ENCODE measurements around the gene LEPROT. TPM values are rescaled to one million over a fixed set of nuclear protein-coding genes. Genes with fewer than 3 reads are reported as not detected.

LEPROT gene
- total and polyA plus RNA-seq, 2 of the 8 experiments (the other 6 are each of a cell fraction or from before 2014, with no cell fraction given) = 25.7 to 27.2 TPM

DNA sequence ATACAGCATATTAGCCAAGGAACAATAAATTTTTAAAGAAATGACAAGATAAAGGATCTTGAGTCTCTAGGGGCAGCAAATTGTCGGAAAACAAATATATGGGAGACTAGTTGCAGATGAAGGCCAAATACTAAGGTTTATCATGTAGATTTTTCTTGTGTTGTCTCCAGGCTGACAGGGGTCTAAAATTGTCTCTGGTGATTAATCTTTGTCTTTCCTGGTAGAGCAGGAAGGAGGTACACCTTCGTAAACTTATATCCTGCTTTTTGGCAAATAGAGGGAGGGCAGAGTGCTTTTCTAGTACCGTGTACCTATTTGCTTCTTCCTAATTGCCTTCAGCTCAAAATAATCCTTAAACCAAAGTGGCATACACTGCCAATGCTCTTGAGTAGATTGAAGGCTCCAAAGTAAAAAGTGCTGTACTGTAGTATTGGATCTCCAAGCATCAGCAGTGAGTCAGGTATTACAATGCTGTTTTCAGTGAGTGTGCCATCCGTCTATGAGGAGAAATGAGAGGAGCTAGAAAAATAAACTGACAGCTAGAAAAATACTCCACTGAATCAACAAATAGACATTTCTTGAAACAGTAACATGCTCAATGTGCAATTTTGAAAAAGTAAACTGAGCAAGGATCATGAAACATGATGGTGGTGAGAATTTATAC, 1.8 kb upstream of the LEPROT start:
- POLR2A ChIA-PET (ENCODE audit: partially characterized antibody) = interaction anchor here (0.7 to 1.5 kb wide), 3 partner anchors 20 to 109 kb away, joined by 3 to 5 read pairs (median 3); partner anchors contain the start of gene DNAJC6
- no peak for TF ChIP-seq RXRA (IDR thresholded peaks at IDR 0.05; ENCODE audit: insufficient read depth, low read depth, low read length)
- TF ChIP-seq RFX5 (IDR thresholded peaks at IDR 0.05; ENCODE audit: borderline replicate concordance, low read depth, low read length) = no peak
- TF ChIP-seq ZNF274 (IDR thresholded peaks at IDR 0.05; ENCODE audit: borderline replicate concordance, extremely low read depth, low read length) = no peak
- TF ChIP-seq TBP (IDR thresholded peaks at IDR 0.05; ENCODE audit: low read depth, low read length) = no peak
- TF ChIP-seq SP2 (IDR thresholded peaks at IDR 0.05; ENCODE audit: low read length) = no peak
- no peak for TF ChIP-seq CEBPB (IDR thresholded peaks at IDR 0.05; ENCODE audit: low read depth, low read length)
- no peak for TF ChIP-seq RAD21 (IDR thresholded peaks at IDR 0.05 in 1 of 2, conservative IDR thresholded peaks at IDR 0.05 in 1 of 2; ENCODE audit: low read depth in 2 of 2, low read length in 2 of 2)
- TF ChIP-seq HDAC2 (IDR thresholded peaks at IDR 0.05; ENCODE audit: borderline replicate concordance in 1 of 2, low read depth in 2 of 2, low read length in 2 of 2) = no peak
- TF ChIP-seq SUZ12 (IDR thresholded peaks at IDR 0.05; ENCODE audit: low read length) = no peak
- no peak for TF ChIP-seq EGR1 (IDR thresholded peaks at IDR 0.05; ENCODE audit: borderline replicate concordance, low read depth, low read length)
- TF ChIP-seq NRF1 (IDR thresholded peaks at IDR 0.05; ENCODE audit: low read depth, low read length) = no peak
- TF ChIP-seq POLR2AphosphoS5 (IDR thresholded peaks at IDR 0.05; ENCODE audit: low read depth, low read length) = no peak

More for the DNA sequence above, 1.8 kb upstream of the LEPROT start:
- no peaks in the 10 kb centered on the region for H3K9me3 ChIP-seq (ENCODE audit: insufficient read depth in 2 of 2, low read depth in 1 of 2, low read length in 1 of 2)
- peaks cover 0 to 24% of the 10 kb centered on the region in 2 experiments; a peak in 2 of 4 replicates for H3K79me2 ChIP-seq (ENCODE audit: control insufficient read depth in 1 of 2, insufficient read depth in 2 of 2, low read length in 2 of 2)
- H3K4me2 ChIP-seq (ENCODE audit: insufficient read depth in 1 of 2, low read depth in 2 of 2, low read length in 2 of 2) = peak overlapping the region; percentile 81 to 98; a peak in 3 of 4 replicates
- H3K4me1 ChIP-seq (replicated peaks in 1 of 4; ENCODE audit: control insufficient read depth in 3 of 4, insufficient read depth in 4 of 4, low read length in 3 of 4) = peaks cover 0 to 18% (median 7%) of the 10 kb centered on the region in 4 experiments; a peak in 5 of 7 replicates
- H2BK15ac ChIP-seq (ENCODE audit: low read length) = no peak overlapping the region
- no peak overlapping the region for H4K8ac ChIP-seq (ENCODE audit: extremely low read depth, insufficient read depth, low read length)
- H3K23me2 ChIP-seq (ENCODE audit: low read depth, low read length) = peaks cover 6% of the 10 kb centered on the region
- no peaks in the 10 kb centered on the region for H3K27me3 ChIP-seq (replicated peaks in 1 of 4; ENCODE audit: control insufficient read depth in 3 of 4, extremely low read depth in 1 of 4, insufficient read depth in 3 of 4, low read length in 3 of 4)
- peak overlapping the region; percentile 94 for H2AFZ ChIP-seq (ENCODE audit: low read length)
- no peak overlapping the region for H2AK5ac ChIP-seq (ENCODE audit: low read depth, low read length)
- no peak overlapping the region for H4K91ac ChIP-seq (replicated peaks; ENCODE audit: insufficient read length, low read length)
- no peak overlapping the region for H3K56ac ChIP-seq (replicated peaks; ENCODE audit: insufficient read length, low read depth, low read length)
- no peak overlapping the region for H2BK120ac ChIP-seq (replicated peaks; ENCODE audit: low read depth, low read length)
- peak overlapping the region; percentile 37; the same call in 1 of the 2 replicates for H2BK5ac ChIP-seq (ENCODE audit: low read depth, low read length)
- H4K5ac ChIP-seq (ENCODE audit: insufficient read length, low read depth, low read length) = no peak overlapping the region
- no peak overlapping the region for H3K9ac ChIP-seq (replicated peaks in 1 of 4; ENCODE audit: extremely low read depth in 1 of 4, low read depth in 3 of 4, low read length in 3 of 4)
- CTCF ChIA-PET (ENCODE audit: partially characterized antibody) = interaction anchor here (0.6 to 3.6 kb wide), 11 partner anchors 9 to 269 kb away, joined by 3 to 10 read pairs (median 3); no protein-coding TSS in a partner anchor
- H3K4ac ChIP-seq (replicated peaks; ENCODE audit: insufficient read length, low read depth, low read length) = no peak overlapping the region
- H3K27ac ChIP-seq (ENCODE audit: low read depth, low read length) = no peak overlapping the region
- H3K23ac ChIP-seq (ENCODE audit: insufficient read length) = no peak overlapping the region
- no peaks in the 10 kb centered on the region for H4K20me1 ChIP-seq (replicated peaks in 1 of 2; ENCODE audit: control insufficient read depth in 1 of 2, insufficient read depth in 2 of 2, low read length in 2 of 2)
- H3K36me3 ChIP-seq (ENCODE audit: control insufficient read depth in 2 of 4, insufficient read depth in 4 of 4, low read length in 3 of 4) = no peaks in the 10 kb centered on the region
- no peak for FAIRE-seq
- no peak overlapping the region for H2BK20ac ChIP-seq (ENCODE audit: low read length)
- no peak overlapping the region for H3K18ac ChIP-seq (ENCODE audit: extremely low read depth, low read length)
- H3K14ac ChIP-seq (ENCODE audit: insufficient read length) = no peak overlapping the region
- H2BK12ac ChIP-seq (ENCODE audit: low read depth, low read length) = no peak overlapping the region
- WGBS, 2 experiments (ENCODE audit: extremely low coverage in 1 of 2, insufficient coverage in 1 of 2, insufficient read length in 1 of 2, insufficient replicate concordance in 2 of 2, low coverage in 1 of 2, low lambda C conversion rate in 2 of 2, missing lambda C conversion rate in 1 of 2) = 81% methylated on average over 4 of the region's 4 CpGs; no CpG with 5 or more reads in 1 of the 2 experiments
- H3K4me3 ChIP-seq (ENCODE audit: extremely low read depth in 1 of 4, insufficient read depth in 2 of 4, low read depth in 3 of 4, low read length in 4 of 4) = peak overlapping the region in 1 of 4 experiments; percentile 64; a peak in 2 of 8 replicates
- peaks cover 9% of the 10 kb centered on the region for H3K79me1 ChIP-seq (ENCODE audit: low read depth, low read length)
- no peak for DNase-seq (ENCODE audit: low read depth in 1 of 2, low spot score in 2 of 2)

Measured in H1 (cell line).